GM23338 (cell line): ENCODE measurements around the gene ADAMTSL4. TPM values are rescaled to one million over a fixed set of nuclear protein-coding genes. Genes with fewer than 3 reads are reported as not detected.

Experiments
- ATAC-seq: fragments of 200-7000 bp; cut with Tn5 transposase; 3 replicates; pipeline ENCODE4 v1.9.1; 2020
- DNase-seq: peaks from one replicate; pipeline ENCODE4 v3.0.0-alpha.2; 2015; ENCODE audit warnings: low spot score
- H2AFZ ChIP-seq: fragments of 200-600 bp; sonication (generic); 2 replicates; pipeline ENCODE4 v1.8.0; 2016; ENCODE audit warnings: antibody characterized with exemption, mild to moderate bottlenecking, moderate library complexity
- H3F3A ChIP-seq: fragments of 200-600 bp; sonication (generic); replicated peaks from 2 replicates; pipeline ENCODE4 v1.8.0; 2017; ENCODE audit warnings: antibody characterized with exemption, mixed run types, low read depth
- H3K27ac ChIP-seq: fragments of 200-600 bp; sonication (generic); 2 replicates; pipeline ENCODE4 v1.6.1; 2016; ENCODE audit warnings: low read depth
- H3K27me3 ChIP-seq: fragments of 200-600 bp; sonication (generic); 2 replicates; pipeline ENCODE4 v1.8.0; 2016; ENCODE audit warnings: mild to moderate bottlenecking, mixed run types, moderate library complexity; ENCODE audit not compliant: insufficient read depth
- H3K36me3 ChIP-seq: fragments of 200-600 bp; sonication (generic); 2 replicates; pipeline ENCODE4 v1.8.0; 2016; ENCODE audit warnings: mild to moderate bottlenecking; ENCODE audit not compliant: insufficient read depth
- H3K4me1 ChIP-seq: fragments of 200-600 bp; sonication (generic); 2 replicates; pipeline ENCODE4 v1.8.0; 2016; ENCODE audit warnings: mild to moderate bottlenecking, moderate library complexity; ENCODE audit not compliant: insufficient read depth
- H3K4me2 ChIP-seq: fragments of 200-600 bp; sonication (generic); 2 replicates; pipeline ENCODE4 v1.7.1; 2017; ENCODE audit warnings: mixed run types
- H3K4me3 ChIP-seq: fragments of 200-600 bp; sonication (generic); 2 replicates; pipeline ENCODE4 v1.6.1; 2016; ENCODE audit warnings: mixed run types
- H3K79me2 ChIP-seq: fragments of 200-600 bp; sonication (generic); replicated peaks from 2 replicates; pipeline ENCODE4 v1.8.0; 2017; ENCODE audit warnings: mild to moderate bottlenecking; ENCODE audit not compliant: insufficient read depth
- H3K9me2 ChIP-seq: fragments of 200-600 bp; sonication (generic); 2 replicates; pipeline ENCODE4 v1.8.0; 2017; ENCODE audit not compliant: insufficient read depth
- H4K20me1 ChIP-seq: fragments of 200-600 bp; sonication (generic); replicated peaks from 2 replicates; pipeline ENCODE4 v1.8.0; 2017; ENCODE audit warnings: mild to moderate bottlenecking; ENCODE audit not compliant: insufficient read depth
- H3K27ac Mint-ChIP-seq: 2 replicates; pipeline ENCODE4 v1.8.0; 2020; ENCODE audit warnings: inconsistent platforms, mild to moderate bottlenecking, moderate library complexity, mixed read lengths
- H3K27me3 Mint-ChIP-seq: 3 replicates; pipeline ENCODE4 v1.8.0; 2022; ENCODE audit warnings: low read depth, mild to moderate bottlenecking, moderate library complexity, mixed read lengths, inconsistent platforms; ENCODE audit not compliant: insufficient read depth, poor library complexity
- H3K36me3 Mint-ChIP-seq: 3 replicates; pipeline ENCODE4 v1.8.0; 2021; ENCODE audit warnings: low read depth, mild to moderate bottlenecking, inconsistent platforms, moderate library complexity, mixed read lengths
- H3K4me1 Mint-ChIP-seq: 3 replicates; pipeline ENCODE4 v1.8.0; 2020; ENCODE audit warnings: mild to moderate bottlenecking, inconsistent platforms, mixed read lengths
- H3K4me3 Mint-ChIP-seq: 3 replicates; pipeline ENCODE4 v1.8.0; 2021; ENCODE audit warnings: moderate library complexity, mild to moderate bottlenecking, inconsistent platforms, mixed read lengths
- H3K9me3 Mint-ChIP-seq: 3 replicates; pipeline ENCODE4 v1.8.0; 2020; ENCODE audit warnings: moderate library complexity, mild to moderate bottlenecking, inconsistent platforms, mixed read lengths
- CREB1 ChIP-seq: fragments of 250-450 bp; sonication (Bioruptor Pico); IDR thresholded peaks from 2 replicates; pipeline ENCODE4 v1.5.0; 2020; ENCODE audit warnings: low read depth, mild to moderate bottlenecking, moderate library complexity
- ETS1 ChIP-seq: IDR thresholded peaks from 2 replicates; pipeline ENCODE4 v1.6.1; 2016; ENCODE audit warnings: antibody characterized with exemption
- EZH2phosphoT487 ChIP-seq: fragments of 200-600 bp; sonication (generic); IDR thresholded peaks from one replicate; pipeline ENCODE4 v1.8.1; 2018; ENCODE audit warnings: antibody characterized with exemption; ENCODE audit not compliant: unreplicated experiment
- JUNB ChIP-seq: IDR thresholded peaks from one replicate; pipeline ENCODE4 v1.6.1; 2016; ENCODE audit warnings: antibody characterized with exemption; ENCODE audit not compliant: unreplicated experiment
- NANOG ChIP-seq: IDR thresholded peaks from 2 replicates; pipeline ENCODE4 v1.6.1; 2016; ENCODE audit warnings: antibody characterized with exemption, borderline replicate concordance
- REST ChIP-seq: IDR thresholded peaks from one replicate; pipeline ENCODE4 v1.6.1; 2018; ENCODE audit warnings: antibody characterized with exemption; ENCODE audit not compliant: unreplicated experiment
- STAT1 ChIP-seq: IDR thresholded peaks from one replicate; pipeline ENCODE4 v1.6.1; 2016; ENCODE audit warnings: antibody characterized with exemption; ENCODE audit not compliant: unreplicated experiment
- ZNF114 ChIP-seq: fragments of 250-450 bp; sonication (Bioruptor Pico); IDR thresholded peaks from 2 replicates; pipeline ENCODE4 v1.5.0; 2020; ENCODE audit warnings: mild to moderate bottlenecking, moderate library complexity
- ZNF331 ChIP-seq: fragments of 250-450 bp; sonication (Bioruptor Pico); IDR thresholded peaks from 2 replicates; pipeline ENCODE4 v1.5.0; 2020; ENCODE audit warnings: low read depth, mild to moderate bottlenecking, moderate library complexity
- ZNF462 ChIP-seq: fragments of 250-450 bp; sonication (Bioruptor Pico); IDR thresholded peaks from 2 replicates; pipeline ENCODE4 v1.5.0; 2020; ENCODE audit warnings: mild to moderate bottlenecking, moderate library complexity
- polyA plus RNA-seq: library from polyadenylated mRNA; unstranded; fragments of >200 nt; fragmentation: Nextera tagmentation; extraction: Ambion mirVana; gene quantifications from 2 replicates; pipeline ENCODE4 v1.2.1, GENCODE V29; 2016
- total RNA-seq: library from RNA; depleted of rRNA; stranded (reverse); fragments of >200 nt; shearing (Covaris generic); gene quantifications from 2 replicates; pipeline ENCODE4 v1.2.3, GENCODE V29; 2014

Gene ADAMTSL4
- total and polyA plus RNA-seq, 2 experiments from 2014 or later, result 5.3 to 5.8 TPM

GRCh38 chr1:150514260-150514659 is 34.9 kb upstream of the ADAMTSL4 start:
- peak overlapping the region; percentile 81; the same call in 1 of the 2 replicates for H3K4me3 ChIP-seq
- Mint-ChIP-seq H3K4me3 (peak overlapping the region; percentile 91), H3K36me3 (peaks cover 6% of the 10 kb centered on the region; the same call in 1 of the 3 replicates)

GRCh38 chr1:150514913-150515327 is 34.3 kb upstream of the ADAMTSL4 start:
- peaks cover 7% of the 10 kb centered on the region; the same call in 1 of the 2 replicates for H3K4me1 ChIP-seq
- peak overlapping the region; percentile 46; the same call in 1 of the 2 replicates for H3K27ac ChIP-seq
- 0 out of 2 replicates have a peak, but pooled peaks cover 17% of the 10 kb centered on the region for H3F3A ChIP-seq
- H3K4me2 ChIP-seq, result peak overlapping the region; percentile 84
- Mint-ChIP-seq H3K27ac (peak overlapping the region; percentile 91), H3K4me1 (peaks cover 8% of the 10 kb centered on the region), H3K4me3 (peak overlapping the region; percentile 91), H3K27me3 (peaks cover 24% of the 10 kb centered on the region), H3K36me3 (peaks cover 6% of the 10 kb centered on the region; the same call in 1 of the 3 replicates), H3K9me3 (no peaks in the 10 kb centered on the region; the same call in 2 of the 3 replicates)
- H3K27me3 ChIP-seq, result no peaks in the 10 kb centered on the region
- H2AFZ ChIP-seq, result peak overlapping the region; percentile 91
- H3K79me2 ChIP-seq, result no peaks in the 10 kb centered on the region
- DNase-seq, result peak; percentile 72
- H3K9me2 ChIP-seq, result no peaks in the 10 kb centered on the region
- no peaks in the 10 kb centered on the region for H4K20me1 ChIP-seq
- peak; percentile 17; the same call in 2 of the 3 replicates for ATAC-seq
- no peaks in the 10 kb centered on the region for H3K36me3 ChIP-seq
- H3K4me3 ChIP-seq, result peak overlapping the region; percentile 81
- TF ChIP-seq JUNB, result no peak
- TF ChIP-seq CREB1 (CRISPR knock-in tag), result no peak
- TF ChIP-seq ZNF462 (CRISPR knock-in tag), result no peak
- no peak for TF ChIP-seq REST

More at GRCh38 chr1:150514260-150514659, 34.9 kb upstream of the ADAMTSL4 start:
- Mint-ChIP-seq H3K27me3 (peaks cover 27% of the 10 kb centered on the region), H3K27ac (no peak overlapping the region; the same call in 1 of the 2 replicates), H3K4me1 (peaks cover 8% of the 10 kb centered on the region), H3K9me3 (no peaks in the 10 kb centered on the region; the same call in 2 of the 3 replicates)
- no peak for TF ChIP-seq CREB1 (CRISPR knock-in tag)
- no peak for TF ChIP-seq ZNF114 (CRISPR knock-in tag)
- no peak for TF ChIP-seq EZH2phosphoT487
- no peak for TF ChIP-seq NANOG
- TF ChIP-seq ETS1, result no peak
- TF ChIP-seq STAT1, result no peak
- no peak for TF ChIP-seq ZNF331 (CRISPR knock-in tag)
- no peak overlapping the region for H2AFZ ChIP-seq
- ATAC-seq (no peak), DNase-seq (no peak)
- H3K9me2 ChIP-seq, result no peaks in the 10 kb centered on the region
- 0 out of 2 replicates have a peak, but pooled peaks cover 17% of the 10 kb centered on the region for H3F3A ChIP-seq
- no peaks in the 10 kb centered on the region for H4K20me1 ChIP-seq
- no peak overlapping the region for H3K27ac ChIP-seq
- no peaks in the 10 kb centered on the region for H3K36me3 ChIP-seq
- no peaks in the 10 kb centered on the region for H3K27me3 ChIP-seq
- H3K4me1 ChIP-seq, result peaks cover 7% of the 10 kb centered on the region; the same call in 1 of the 2 replicates
- no peak overlapping the region for H3K4me2 ChIP-seq
- no peaks in the 10 kb centered on the region for H3K79me2 ChIP-seq
